K562 (cell line): ENCODE data around the gene SMC6.

Source experiments
- ELF1 ChIP-seq: fragments of 200-800 bp; sonication (Bioruptor generic); IDR thresholded peaks from 2 replicates; pipeline ENCODE4 v1.6.1; 2016; ENCODE audit warnings: missing genetic modification characterization, missing compliant biosample characterization
- TF ChIP-seq, protein P1 (sequence below), 3 experiments: IDR thresholded peaks in 2 of 3; conservative IDR thresholded peaks in 1 of 3; 2 replicates each; pipeline ENCODE4 v1.5.1; 2011 to 2012; ENCODE audit warnings: low read length in 3 of 3, mild to moderate bottlenecking in 3 of 3, control low read depth in 2 of 3, improper control_type of control experiment in 1 of 3, inconsistent platforms in 1 of 3, low read depth in 1 of 3, mixed read lengths in 1 of 3, moderate library complexity in 1 of 3; ENCODE audit not compliant: insufficient read depth in 2 of 3

DNA sequence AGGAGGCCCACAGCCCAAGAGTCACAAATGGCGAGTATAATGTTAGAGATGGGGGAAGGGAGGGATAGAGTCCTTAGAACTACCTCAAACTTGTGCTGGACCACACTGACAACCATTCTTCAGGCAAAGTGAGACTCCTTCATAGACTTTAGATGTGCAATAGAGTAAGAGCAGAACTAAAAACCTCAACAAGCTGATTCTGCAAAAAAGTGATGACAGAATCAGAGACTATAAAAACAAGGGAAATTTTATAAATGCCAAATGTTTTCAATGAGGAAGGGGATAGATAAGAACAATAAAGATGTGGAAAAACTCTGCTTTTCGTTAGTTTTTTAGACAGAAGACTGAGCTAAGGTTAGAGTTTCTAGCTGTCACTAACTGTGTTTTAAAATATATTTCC is 17.7 kb downstream of the SMC6 start:
- TF ChIP-seq, protein P1, sequence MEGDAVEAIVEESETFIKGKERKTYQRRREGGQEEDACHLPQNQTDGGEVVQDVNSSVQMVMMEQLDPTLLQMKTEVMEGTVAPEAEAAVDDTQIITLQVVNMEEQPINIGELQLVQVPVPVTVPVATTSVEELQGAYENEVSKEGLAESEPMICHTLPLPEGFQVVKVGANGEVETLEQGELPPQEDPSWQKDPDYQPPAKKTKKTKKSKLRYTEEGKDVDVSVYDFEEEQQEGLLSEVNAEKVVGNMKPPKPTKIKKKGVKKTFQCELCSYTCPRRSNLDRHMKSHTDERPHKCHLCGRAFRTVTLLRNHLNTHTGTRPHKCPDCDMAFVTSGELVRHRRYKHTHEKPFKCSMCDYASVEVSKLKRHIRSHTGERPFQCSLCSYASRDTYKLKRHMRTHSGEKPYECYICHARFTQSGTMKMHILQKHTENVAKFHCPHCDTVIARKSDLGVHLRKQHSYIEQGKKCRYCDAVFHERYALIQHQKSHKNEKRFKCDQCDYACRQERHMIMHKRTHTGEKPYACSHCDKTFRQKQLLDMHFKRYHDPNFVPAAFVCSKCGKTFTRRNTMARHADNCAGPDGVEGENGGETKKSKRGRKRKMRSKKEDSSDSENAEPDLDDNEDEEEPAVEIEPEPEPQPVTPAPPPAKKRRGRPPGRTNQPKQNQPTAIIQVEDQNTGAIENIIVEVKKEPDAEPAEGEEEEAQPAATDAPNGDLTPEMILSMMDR (IDR thresholded peaks at IDR 0.05 in 2 of 3, conservative IDR thresholded peaks at IDR 0.05 in 1 of 3; ENCODE audit: insufficient read depth in 2 of 3, low read depth in 1 of 3, low read length in 3 of 3): no peak
- TF ChIP-seq ELF1 (tag): no peak
